Activated CD4-positive, alpha-beta memory T cell treated with anti-CD3 and anti-CD28 coated beads, Interleukin-2, amount 10 ng/mL, durations not matched to agents 7 days and 5 days (primary cell): ENCODE measurements around the gene COX6A2. TPM values are rescaled to one million over a fixed set of nuclear protein-coding genes. Genes with fewer than 3 reads are reported as not detected.

Experiments used
- CTCF ChIA-PET: fragments of 350-600 bp; sonication (Branson Sonifier 250); formaldehyde crosslinking; loops from one replicate; lab custom pipeline; 2021; ENCODE audit warnings: antibody characterized with exemption, inconsistent platforms; lab: Charles Lee
- POLR2A ChIA-PET: fragments of 350-600 bp; sonication (Branson Sonifier 250); formaldehyde crosslinking; loops from one replicate; lab custom pipeline; 2021; ENCODE audit warnings: antibody characterized with exemption; lab: Charles Lee
- DNase-seq: peaks from one replicate; pipeline ENCODE4 v3.0.0-alpha.2; 2020
- H3K27ac Mint-ChIP-seq: one replicate; pipeline ENCODE4 v1.8.0; 2021; ENCODE audit warnings: mild to moderate bottlenecking, mixed read lengths
- H3K27me3 Mint-ChIP-seq: one replicate; pipeline ENCODE4 v1.8.0; 2021; ENCODE audit warnings: mixed read lengths
- H3K36me3 Mint-ChIP-seq: one replicate; pipeline ENCODE4 v1.8.0; 2021; ENCODE audit warnings: low read depth, mixed read lengths
- H3K4me1 Mint-ChIP-seq: one replicate; pipeline ENCODE4 v1.8.0; 2021; ENCODE audit warnings: mixed read lengths
- H3K4me3 Mint-ChIP-seq: one replicate; pipeline ENCODE4 v1.8.0; 2021; ENCODE audit warnings: mild to moderate bottlenecking, mixed read lengths
- H3K9me3 Mint-ChIP-seq: one replicate; pipeline ENCODE4 v1.8.0; 2021; ENCODE audit warnings: mixed read lengths
- total RNA-seq, 2 experiments: library from RNA; stranded (reverse); gene quantifications; one replicate each; pipeline ENCODE4 v1.2.3, GENCODE V29; 2021

Gene COX6A2
- total RNA-seq, 2 experiments from 2014 or later: not detected

GRCh38 chr16:31393056-31393455, 35.1 kb downstream of the COX6A2 start, which contains the start of gene ITGAD:
Gene ITGAD, plus strand, starts transcription at chr16:31393335. Its CDS starts 26 bp downstream, at chr16:31393361.
- H3K9me3 Mint-ChIP-seq: no peaks in the 10 kb centered on the region
- ChIA-PET CTCF (no interaction called here), POLR2A (no interaction called here)
- peaks cover 2% of the 10 kb centered on the region for H3K36me3 Mint-ChIP-seq
- H3K4me1 Mint-ChIP-seq: peaks cover 2% of the 10 kb centered on the region
- H3K27ac Mint-ChIP-seq: no peak within 1 kb of the TSS
- no peak for DNase-seq
- no peak within 1 kb of the TSS for H3K4me3 Mint-ChIP-seq
- peaks cover 18% of the 10 kb centered on the region for H3K27me3 Mint-ChIP-seq

GRCh38 chr16:31390504-31391041, 37.6 kb downstream of the COX6A2 start:
- ChIA-PET POLR2A (no interaction called here), CTCF (interaction anchor here (1.1 to 1.7 kb wide), 2 partner anchors 8 to 14 kb away, joined by 4 to 5 read pairs; no protein-coding TSS in a partner anchor)
- no peaks in the 10 kb centered on the region for H3K9me3 Mint-ChIP-seq
- no peaks in the 10 kb centered on the region for H3K36me3 Mint-ChIP-seq
- peaks cover 13% of the 10 kb centered on the region for H3K4me1 Mint-ChIP-seq
- no peak for DNase-seq
- peaks cover 27% of the 10 kb centered on the region for H3K27me3 Mint-ChIP-seq
- no peak overlapping the region for H3K4me3 Mint-ChIP-seq
- no peak overlapping the region for H3K27ac Mint-ChIP-seq

- H3K4me3 Mint-ChIP-seq: no peak overlapping the region
- POLR2A ChIA-PET: interaction anchor here (1.2 to 1.7 kb wide), 2 partner anchors 70 to 209 kb away, joined by 4 read pairs; partner anchors contain the start of genes ARMC5 and FUS
- H3K4me1 Mint-ChIP-seq: peaks cover 16% of the 10 kb centered on the region
- no peak overlapping the region for H3K27ac Mint-ChIP-seq
- no peaks in the 10 kb centered on the region for H3K36me3 Mint-ChIP-seq
- no peaks in the 10 kb centered on the region for H3K9me3 Mint-ChIP-seq
- peaks cover 25% of the 10 kb centered on the region for H3K27me3 Mint-ChIP-seq
- CTCF ChIA-PET: no interaction called here
- DNase-seq: no peak
Observed at GRCh38 chr16:31388535-31388934, 39.6 kb downstream of the COX6A2 start.

DNA sequence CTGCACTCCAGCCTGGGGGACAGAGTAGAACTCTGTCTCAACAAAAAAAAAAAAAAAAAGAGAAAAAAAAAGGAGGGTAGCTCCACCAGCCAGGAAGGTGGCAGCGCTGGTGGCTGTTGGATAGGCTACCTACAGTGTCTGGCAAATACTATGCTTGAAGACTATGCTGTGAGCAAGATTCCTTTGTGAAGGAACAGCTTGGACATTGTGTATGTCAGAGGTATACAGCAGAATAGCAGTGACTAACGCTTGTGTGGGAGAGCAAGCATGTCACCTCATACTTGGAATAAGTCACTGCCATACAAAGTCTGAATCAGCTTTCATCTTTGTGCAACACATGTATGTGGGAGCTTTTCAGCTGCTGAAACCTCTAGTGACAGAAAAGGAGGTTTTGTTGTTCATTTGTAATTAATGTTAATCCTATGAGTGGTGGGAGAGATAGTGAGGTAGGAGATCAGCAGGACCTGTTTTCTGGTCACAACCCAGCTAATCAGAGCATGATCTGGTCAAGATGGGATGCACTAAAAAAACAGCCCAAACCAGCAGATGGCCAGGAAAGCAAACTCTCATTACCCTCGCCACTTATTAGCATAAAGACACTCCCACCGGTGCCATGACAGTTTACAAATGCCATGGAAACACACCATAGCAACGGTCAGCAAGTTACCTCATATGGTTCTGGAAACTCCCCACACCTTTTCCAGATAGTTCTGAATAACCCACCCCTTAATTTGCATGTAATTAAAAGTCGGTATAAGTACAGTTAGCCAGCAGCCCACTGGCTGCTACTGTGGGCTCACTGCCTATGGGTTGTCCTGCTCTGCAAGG, 41.8 kb downstream of the COX6A2 start:
- H3K27ac Mint-ChIP-seq: no peak overlapping the region
- H3K4me3 Mint-ChIP-seq: no peak overlapping the region
- no peak for DNase-seq

GRCh38 chr16:31385680-31386079, 42.5 kb downstream of the COX6A2 start:
- peaks cover 3% of the 10 kb centered on the region for H3K36me3 Mint-ChIP-seq
- no peak for DNase-seq
- H3K27ac Mint-ChIP-seq: no peak overlapping the region
- no peak overlapping the region for H3K4me3 Mint-ChIP-seq
- ChIA-PET POLR2A (interaction anchor here (1.1 to 1.5 kb wide), 4 partner anchors 14 to 183 kb away, joined by 3 to 7 read pairs (median 6); partner anchors contain the start of gene ZNF843), CTCF (interaction anchor here (0.6 to 1.3 kb wide), 5 partner anchors 10 to 450 kb away, joined by 3 to 5 read pairs (median 4); partner anchors contain the start of gene ZNF843)
- H3K4me1 Mint-ChIP-seq: peaks cover 19% of the 10 kb centered on the region
- H3K9me3 Mint-ChIP-seq: no peaks in the 10 kb centered on the region
- peaks cover 26% of the 10 kb centered on the region for H3K27me3 Mint-ChIP-seq

More for the DNA sequence above, 41.8 kb downstream of the COX6A2 start:
- POLR2A ChIA-PET: interaction anchor here (1.1 to 1.5 kb wide), 4 partner anchors 14 to 184 kb away, joined by 3 to 7 read pairs (median 6); partner anchors contain the start of gene ZNF843
- peaks cover 28% of the 10 kb centered on the region for H3K27me3 Mint-ChIP-seq
- CTCF ChIA-PET: interaction anchor here (0.7 to 1.3 kb wide), 4 partner anchors 9 to 99 kb away, joined by 3 to 5 read pairs (median 4); partner anchors contain the start of gene ZNF843
- H3K9me3 Mint-ChIP-seq: no peaks in the 10 kb centered on the region
- H3K4me1 Mint-ChIP-seq: peaks cover 19% of the 10 kb centered on the region
- H3K36me3 Mint-ChIP-seq: no peaks in the 10 kb centered on the region

DNA sequence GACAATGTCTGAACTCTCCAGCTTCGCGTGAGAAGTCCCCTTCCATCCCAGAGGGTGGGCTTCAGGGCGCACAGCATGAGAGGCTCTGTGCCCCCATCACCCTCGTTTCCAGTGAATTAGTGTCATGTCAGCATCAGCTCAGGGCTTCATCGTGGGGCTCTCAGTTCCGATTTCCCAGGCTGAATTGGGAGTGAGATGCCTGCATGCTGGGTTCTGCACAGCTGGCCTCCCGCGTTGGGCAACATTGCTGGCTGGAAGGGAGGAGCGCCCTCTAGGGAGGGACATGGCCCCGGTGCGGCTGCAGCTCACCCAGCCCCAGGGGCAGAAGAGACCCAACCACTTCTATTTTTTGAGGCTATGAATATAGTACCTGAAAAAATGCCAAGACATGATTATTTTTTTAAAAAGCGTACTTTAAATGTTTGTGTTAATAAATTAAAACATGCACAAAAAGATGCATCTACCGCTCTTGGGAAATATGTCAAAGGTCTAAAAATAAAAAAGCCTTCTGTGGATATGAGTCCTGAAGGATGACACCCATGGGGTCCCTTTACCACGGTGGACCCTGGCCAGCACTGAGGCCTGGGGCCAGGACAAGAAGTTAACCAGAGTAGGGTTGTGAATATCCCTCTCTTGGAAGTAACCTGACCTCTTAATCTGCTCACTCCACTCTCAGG, 45.5 kb downstream of the COX6A2 start:
- H3K4me1 Mint-ChIP-seq: peaks cover 21% of the 10 kb centered on the region
- ChIA-PET CTCF (interaction anchor here (0.7 to 2.5 kb wide), 20 partner anchors 8 to 290 kb away, joined by 3 to 38 read pairs (median 4); partner anchors contain the start of genes PYCARD, TRIM72 and ZNF843), POLR2A (interaction anchor here (0.7 to 2.2 kb wide), 5 partner anchors 23 to 202 kb away, joined by 3 to 10 read pairs (median 4); partner anchors contain the start of gene FUS)
- no peak overlapping the region for H3K27ac Mint-ChIP-seq
- peaks cover 12% of the 10 kb centered on the region for H3K27me3 Mint-ChIP-seq
- peak; percentile 75 for DNase-seq
- H3K4me3 Mint-ChIP-seq: no peak overlapping the region
- no peaks in the 10 kb centered on the region for H3K9me3 Mint-ChIP-seq
- peaks cover 3% of the 10 kb centered on the region for H3K36me3 Mint-ChIP-seq

- H3K4me3 Mint-ChIP-seq: no peak overlapping the region
- DNase-seq: no peak
- no peak overlapping the region for H3K27ac Mint-ChIP-seq
- peaks cover 8% of the 10 kb centered on the region for H3K27me3 Mint-ChIP-seq
- H3K36me3 Mint-ChIP-seq: peaks cover 7% of the 10 kb centered on the region
- peaks cover 9% of the 10 kb centered on the region for H3K4me1 Mint-ChIP-seq
- CTCF ChIA-PET: interaction anchor here (1.0 to 1.1 kb wide), 2 partner anchors 41 to 179 kb away, joined by 3 to 4 read pairs; no protein-coding TSS in a partner anchor
- POLR2A ChIA-PET: interaction anchor here (1.1 kb wide), 2 partner anchors 19 to 178 kb away, joined by 3 to 5 read pairs; partner anchors contain the start of gene PYCARD
- H3K9me3 Mint-ChIP-seq: no peaks in the 10 kb centered on the region
Observed at GRCh38 chr16:31380201-31380600, 48.0 kb downstream of the COX6A2 start.

Other genes starting within 250 kb of the COX6A2 start
- 100 to 1,000 TPM; 386 to 397 TPM for gene FUS, start 248.2 kb downstream of the COX6A2 start, total RNA-seq
- 100 to 1,000 TPM in 1 of 2 experiments, 10 to 100 TPM in 1; 96.1 to 102 TPM for gene PYCARD, start 225.6 kb downstream of the COX6A2 start, total RNA-seq
- under 1 TPM; 0.03 to 0.05 TPM for gene TRIM72, start 214.2 kb downstream of the COX6A2 start, total RNA-seq
- not detected for gene PYDC1, start 211.2 kb downstream of the COX6A2 start, total RNA-seq
- 10 to 100 TPM; 81.3 to 82.1 TPM for gene ITGAM, start 168.4 kb downstream of the COX6A2 start, total RNA-seq
- 10 to 100 TPM; 42.0 to 43.2 TPM for gene ITGAX, start 73.2 kb downstream of the COX6A2 start, total RNA-seq
- gene ITGAD, start 35.0 kb downstream of the COX6A2 start, total RNA-seq: not detected
- under 1 TPM in 1 of 2 experiments, not detected in 1; 0.13 TPM for gene ZNF843, start 14.4 kb upstream of the COX6A2 start, total RNA-seq
- 10 to 100 TPM; 10.1 to 12.0 TPM for gene ARMC5, start 31.1 kb upstream of the COX6A2 start, total RNA-seq
- gene TGFB1I1, start 43.8 kb upstream of the COX6A2 start, total RNA-seq: under 1 TPM; 0.25 to 0.38 TPM
- gene SLC5A2, start 54.8 kb upstream of the COX6A2 start, total RNA-seq: under 1 TPM; 0.25 to 0.30 TPM
- 10 to 100 TPM; 36.8 to 37.9 TPM for gene RUSF1, start 80.0 kb upstream of the COX6A2 start, total RNA-seq
- gene AHSP, start 99.5 kb upstream of the COX6A2 start, total RNA-seq: not detected